Body of pancreas (tissue), 4 donors: ENCODE measurements around the gene RGMA. TPM values are rescaled to one million over a fixed set of nuclear protein-coding genes. Genes with fewer than 3 reads are reported as not detected.
A peak's percentile ranks its signal among the peaks of the same experiment; 100 is the strongest.
"Not testable (repeated sequence)": the region's sequence is repeated elsewhere in the genome, so short reads cannot be mapped to it uniquely, and the experiment has no call there.

Source experiments
- ATAC-seq: fragments of 150-250 bp; one replicate; pipeline ENCODE4 v1.9.1; 2016
- DNase-seq, 4 donors: peaks; one replicate each; pipeline ENCODE4 v3.0.0-alpha.2; 2019
- H3K27ac ChIP-seq, 4 donors: fragments of 200-600 bp; sonication (generic); 1 replicate in 3 of 4; 2 replicates in 1 of 4; pipeline versions ENCODE4 v1.5.1 to v1.6.1; 2016 to 2019; ENCODE audit warnings: mild to moderate bottlenecking in 1 of 4, mixed read lengths in 1 of 4, moderate library complexity in 1 of 4
- H3K27me3 ChIP-seq, 2 donors: fragments of 200-600 bp; sonication (generic); one replicate each; pipeline ENCODE4 v1.6.0; 2016; ENCODE audit warnings: mild to moderate bottlenecking in 1 of 2
- H3K36me3 ChIP-seq, 2 donors: fragments of 200-600 bp; sonication (generic); replicated peaks in 1 of 2; 2 replicates each; pipeline ENCODE4 v1.5.1; 2016; ENCODE audit warnings: low read depth in 2 of 2; ENCODE audit not compliant: insufficient read depth in 1 of 2
- H3K4me1 ChIP-seq: fragments of 200-600 bp; sonication (generic); one replicate; pipeline ENCODE4 v1.6.0; 2016
- H3K4me3 ChIP-seq, 2 donors: fragments of 200-600 bp; sonication (generic); 1 replicate in 1 of 2; 2 replicates in 1 of 2; pipeline ENCODE4 v1.5.1; 2016 to 2019
- H3K9me3 ChIP-seq, 3 donors: fragments of 200-600 bp; sonication (generic); 1 replicate in 2 of 3; 2 replicates in 1 of 3; pipeline ENCODE4 v1.5.1; 2016
- POLR2A ChIP-seq, 3 donors: fragments of 450-650 bp; IDR thresholded peaks; one replicate each; pipeline ENCODE4 v1.6.1; 2016; ENCODE audit warnings: antibody characterized with exemption in 3 of 3, mild to moderate bottlenecking in 2 of 3
- WGBS, 2 donors: methylation state at CpG; one replicate each; pipeline ENCODE4 v1.1.5; 2017; 5-methylcytosine and 5-hydroxymethylcytosine counted together
- intact Hi-C: fragments of 100-400 bp; cut with DNase I; formaldehyde crosslinking; loops from one replicate; pipeline ENCODE4 v1.15.1; 2023
- total RNA-seq, 2 donors: library from RNA; depleted of rRNA; stranded (reverse); fragments of >200 nt; gene quantifications; one replicate each; pipeline ENCODE4 v1.1.0, GENCODE V29; 2016
- TF ChIP-seq, protein P1 (sequence below), 7 experiments: fragments of 450-650 bp in 4 of 7; fragments of 200-600 bp in 3 of 7; sonication (generic) in 3 of 7; IDR thresholded peaks; one replicate each; pipeline ENCODE4 v1.5.1; 2016 to 2019; ENCODE audit warnings: antibody characterized with exemption in 7 of 7

Gene RGMA
- total RNA-seq, 2 donors from 2014 or later: 8.8 to 9.2 TPM

GRCh38 chr15:93033434-93034045 is 55.5 kb downstream of the RGMA start:
- TF ChIP-seq, protein P1, sequence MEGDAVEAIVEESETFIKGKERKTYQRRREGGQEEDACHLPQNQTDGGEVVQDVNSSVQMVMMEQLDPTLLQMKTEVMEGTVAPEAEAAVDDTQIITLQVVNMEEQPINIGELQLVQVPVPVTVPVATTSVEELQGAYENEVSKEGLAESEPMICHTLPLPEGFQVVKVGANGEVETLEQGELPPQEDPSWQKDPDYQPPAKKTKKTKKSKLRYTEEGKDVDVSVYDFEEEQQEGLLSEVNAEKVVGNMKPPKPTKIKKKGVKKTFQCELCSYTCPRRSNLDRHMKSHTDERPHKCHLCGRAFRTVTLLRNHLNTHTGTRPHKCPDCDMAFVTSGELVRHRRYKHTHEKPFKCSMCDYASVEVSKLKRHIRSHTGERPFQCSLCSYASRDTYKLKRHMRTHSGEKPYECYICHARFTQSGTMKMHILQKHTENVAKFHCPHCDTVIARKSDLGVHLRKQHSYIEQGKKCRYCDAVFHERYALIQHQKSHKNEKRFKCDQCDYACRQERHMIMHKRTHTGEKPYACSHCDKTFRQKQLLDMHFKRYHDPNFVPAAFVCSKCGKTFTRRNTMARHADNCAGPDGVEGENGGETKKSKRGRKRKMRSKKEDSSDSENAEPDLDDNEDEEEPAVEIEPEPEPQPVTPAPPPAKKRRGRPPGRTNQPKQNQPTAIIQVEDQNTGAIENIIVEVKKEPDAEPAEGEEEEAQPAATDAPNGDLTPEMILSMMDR (IDR thresholded peaks at IDR 0.05): no peak
- TF ChIP-seq POLR2A (IDR thresholded peaks at IDR 0.05): no peak
- DNase-seq: peak in 1 of 4 donors; percentile 7
- no peaks in the 10 kb centered on the region for H3K36me3 ChIP-seq
- H3K27ac ChIP-seq: no peak overlapping the region
- no peak overlapping the region for H3K4me3 ChIP-seq
- H3K27me3 ChIP-seq: no peaks in the 10 kb centered on the region
- 92% methylated on average over 11 to 14 of the region's 14 CpGs for WGBS, 2 donors
- H3K9me3 ChIP-seq: no peaks in the 10 kb centered on the region
- intact Hi-C loops: loop anchor here (5.0 to 10.0 kb wide), 2 partner anchors 941 to 1084 kb away; no protein-coding TSS in a partner anchor
- peaks cover 33% of the 10 kb centered on the region for H3K4me1 ChIP-seq
- ATAC-seq: no peak

DNA sequence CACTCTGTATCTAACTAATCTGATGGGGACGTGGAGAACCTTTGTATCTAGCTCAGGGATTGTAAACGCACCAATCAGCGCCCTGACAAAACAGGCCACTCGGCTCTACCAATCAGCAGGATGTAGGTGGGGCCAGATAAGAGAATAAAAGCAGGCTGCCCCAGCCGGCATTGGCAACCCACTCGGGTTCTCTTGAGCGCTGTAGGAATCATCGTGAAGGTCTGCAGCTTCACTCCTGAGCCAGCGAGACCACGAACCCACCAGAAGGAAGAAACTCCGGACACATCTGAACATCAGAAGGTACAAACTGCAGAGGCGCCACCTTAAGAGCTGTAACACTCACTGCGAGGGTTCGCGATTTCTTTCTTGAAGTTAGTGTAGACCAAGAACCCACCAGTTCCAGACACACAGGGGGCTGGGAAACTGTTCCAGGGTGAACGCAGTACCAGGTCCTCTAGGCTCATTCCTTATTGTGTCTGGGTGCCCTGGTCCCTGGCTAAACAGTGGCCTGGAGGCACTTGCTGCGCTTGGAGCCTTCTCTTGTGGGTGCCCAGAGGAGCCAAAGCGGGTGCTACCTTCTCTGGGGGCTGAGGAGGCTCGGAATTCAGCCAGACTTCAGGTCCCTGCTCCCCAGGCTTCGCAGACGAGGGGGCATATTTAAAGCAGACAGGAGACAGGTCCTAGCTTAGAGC is 56.4 kb downstream of the RGMA start:
- not testable (repeated sequence) for H3K4me3 ChIP-seq, H3K36me3 ChIP-seq, H3K9me3 ChIP-seq, ATAC-seq, H3K27ac ChIP-seq, H3K27me3 ChIP-seq
- DNase-seq: peak in 1 of 4 donors; percentile 7
- WGBS, 2 donors: 83 to 90% methylated on average over 21 of the region's 21 CpGs
- peaks cover 42% of the 10 kb centered on the region for H3K4me1 ChIP-seq
- intact Hi-C loops: loop anchor here (5.0 to 10.0 kb wide), 2 partner anchors 942 to 1085 kb away; no protein-coding TSS in a partner anchor

- not testable (repeated sequence) for H3K27ac ChIP-seq, H3K27me3 ChIP-seq, H3K9me3 ChIP-seq, H3K36me3 ChIP-seq, H3K4me3 ChIP-seq, ATAC-seq
- 86 to 90% methylated on average over 20 to 28 of the region's 44 CpGs for WGBS, 2 donors
- H3K4me1 ChIP-seq: peaks cover 42% of the 10 kb centered on the region
- intact Hi-C loops: loop anchor here (5.0 to 10.0 kb wide), 2 partner anchors 943 to 1086 kb away; no protein-coding TSS in a partner anchor
- peak in 1 of 4 donors; percentile 12 for DNase-seq
Measured at GRCh38 chr15:93031557-93032384, 57.2 kb downstream of the RGMA start.

DNA sequence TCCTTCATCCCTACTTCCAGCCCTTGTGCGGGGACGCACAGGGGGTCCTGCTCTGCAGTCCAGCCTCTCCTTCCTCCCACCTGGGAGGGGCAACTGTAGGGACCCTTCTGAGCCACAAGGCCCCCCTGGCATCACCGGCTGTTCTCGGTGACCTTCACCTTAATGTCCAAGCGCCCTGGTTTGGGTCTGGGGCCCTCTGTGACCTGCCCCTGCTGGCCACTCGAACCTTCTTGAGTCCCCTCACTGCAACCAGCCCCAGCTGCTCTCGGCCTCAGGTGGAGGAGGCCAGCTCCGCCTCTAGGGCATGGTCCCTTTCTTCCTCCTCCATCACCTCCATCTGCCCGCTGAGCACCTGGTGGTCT is 57.9 kb downstream of the RGMA start:
- TF ChIP-seq, protein P1 (IDR thresholded peaks at IDR 0.05): no peak
- no peak for TF ChIP-seq POLR2A (IDR thresholded peaks at IDR 0.05)
- no peaks in the 10 kb centered on the region for H3K9me3 ChIP-seq
- intact Hi-C loops: loop anchor here (5.0 to 10.0 kb wide), 2 partner anchors 944 to 1086 kb away; no protein-coding TSS in a partner anchor
- H3K36me3 ChIP-seq: peaks cover 0 to 2% of the 10 kb centered on the region in 2 donors
- H3K27ac ChIP-seq: no peak overlapping the region
- H3K4me1 ChIP-seq: peaks cover 39% of the 10 kb centered on the region
- no peaks in the 10 kb centered on the region for H3K27me3 ChIP-seq
- ATAC-seq (no peak), DNase-seq (peak in 1 of 4 donors; percentile 16)
- no peak overlapping the region for H3K4me3 ChIP-seq
- WGBS, 2 donors: 57 to 61% methylated on average over 8 to 9 of the region's 9 CpGs

DNA sequence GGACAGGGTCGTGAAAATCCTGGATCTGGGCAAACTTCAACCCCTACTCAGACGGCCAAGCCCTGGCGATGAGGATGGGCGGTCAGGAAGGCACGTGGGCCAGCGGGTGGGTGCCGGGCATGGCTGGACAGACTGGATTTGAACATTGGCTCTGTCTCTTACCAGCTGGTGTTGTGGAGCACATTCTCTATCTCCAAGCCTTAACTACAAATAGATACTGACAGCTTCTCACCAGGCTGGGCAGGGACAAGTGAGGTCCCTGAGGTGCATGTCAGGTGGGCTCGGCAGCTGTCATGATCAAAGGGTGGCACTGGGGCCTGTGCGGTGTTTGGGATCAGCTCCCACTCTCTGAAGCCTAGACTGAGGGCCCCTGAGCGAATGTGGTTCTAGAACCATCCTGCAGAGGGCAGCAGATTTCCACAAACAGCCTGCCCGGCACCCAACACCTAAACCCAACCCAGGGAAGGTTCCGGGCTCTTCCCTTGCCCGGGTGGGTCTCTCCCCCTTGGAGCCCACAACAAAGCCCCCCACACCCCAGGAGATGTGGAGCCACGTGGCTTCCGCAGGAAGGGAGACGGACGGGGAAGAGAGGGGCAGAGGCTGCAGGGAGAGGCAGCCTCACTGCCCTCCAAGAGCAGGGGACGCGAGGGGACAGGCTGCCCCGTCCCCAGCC is 58.4 kb downstream of the RGMA start:
- Histone ChIP-seq H3K4me1 (peaks cover 34% of the 10 kb centered on the region), H3K27me3 (no peaks in the 10 kb centered on the region), H3K9me3 (no peaks in the 10 kb centered on the region), H3K4me3 (no peak overlapping the region), H3K27ac (no peak overlapping the region), H3K36me3 (peaks cover 0 to 4% of the 10 kb centered on the region in 2 donors)
- ATAC-seq: peak; percentile 80
- DNase-seq: peak; percentile 74 to 81 (median 80)
- no peak for TF ChIP-seq POLR2A (IDR thresholded peaks at IDR 0.05)
- TF ChIP-seq, protein P1 (IDR thresholded peaks at IDR 0.05): peak; percentile 73 to 93 (median 87)
- intact Hi-C loops: loop anchor here (5.0 to 10.0 kb wide), 2 partner anchors 944 to 1087 kb away; no protein-coding TSS in a partner anchor
- 12 to 22% methylated on average over 14 to 18 of the region's 20 CpGs for WGBS, 2 donors
